IMR-90 (cell line): ENCODE results near the gene CMTR1. TPM values are rescaled to one million over a fixed set of nuclear protein-coding genes. Genes with fewer than 3 reads are reported as not detected.

Source experiments
- ATAC-seq: fragments of 200-7000 bp; cut with Tn5 transposase; 2 replicates; pipeline ENCODE4 v1.9.1; 2020; ENCODE audit warnings: low read depth, mild to moderate bottlenecking, moderate library complexity
- BruUV-seq: library from RNA; stranded (reverse); fragments of 400-500 nt; replicated peaks from 2 replicates; lab custom pipeline; 2021; lab: Mats Ljungman, UMichigan
- CTCF ChIA-PET: fragments of 300-600 bp; formaldehyde crosslinking; extraction: SDS; loops from one replicate; lab custom pipeline; 2021; ENCODE audit warnings: antibody characterized with exemption; lab: Yijun Ruan, JAX
- POLR2A ChIA-PET: fragments of 300-600 bp; sonication (Branson Sonifier 250); formaldehyde crosslinking; loops from one replicate; lab custom pipeline; 2022; ENCODE audit warnings: antibody characterized with exemption; ENCODE audit not compliant: unreplicated experiment; lab: Charles Lee
- DNase-seq: peaks from one replicate; pipeline ENCODE4 v3.0.0; 2013
- H2AFZ ChIP-seq: replicated peaks from 2 replicates; pipeline ENCODE3; 2013; ENCODE audit warnings: low read length, mild to moderate bottlenecking; ENCODE audit not compliant: poor library complexity
- H2AK5ac ChIP-seq: 2 replicates; pipeline ENCODE4 v1.6.1; 2013; ENCODE audit warnings: low read depth, low read length, inconsistent platforms
- H2AK9ac ChIP-seq: replicated peaks from 2 replicates; pipeline ENCODE3; 2013; ENCODE audit warnings: mild to moderate bottlenecking, low read depth, low read length, moderate library complexity; ENCODE audit not compliant: poor library complexity
- H2BK120ac ChIP-seq: 2 replicates; pipeline ENCODE4 v1.6.1; 2013; ENCODE audit warnings: low read depth, low read length, inconsistent platforms
- H2BK15ac ChIP-seq: 3 replicates; pipeline ENCODE4 v1.6.1; 2013; ENCODE audit warnings: low read depth, low read length, inconsistent platforms
- H2BK20ac ChIP-seq: 2 replicates; pipeline ENCODE4 v1.6.1; 2013; ENCODE audit warnings: low read depth, mild to moderate bottlenecking, inconsistent platforms, low read length, moderate library complexity
- H2BK5ac ChIP-seq: 2 replicates; pipeline ENCODE4 v1.6.1; 2013; ENCODE audit warnings: mild to moderate bottlenecking, low read depth, low read length, inconsistent platforms; ENCODE audit not compliant: poor library complexity, severe bottlenecking
- H3K14ac ChIP-seq: replicated peaks from 2 replicates; pipeline ENCODE4 v1.6.1; 2013; ENCODE audit warnings: low read depth, low read length, inconsistent platforms
- H3K18ac ChIP-seq: 2 replicates; pipeline ENCODE4 v1.6.1; 2013; ENCODE audit warnings: low read depth, low read length, control low read depth
- H3K23ac ChIP-seq: 2 replicates; pipeline ENCODE4 v1.6.1; 2013; ENCODE audit warnings: low read depth, low read length, inconsistent platforms
- H3K27ac ChIP-seq: 2 replicates; pipeline ENCODE4 v1.5.1; 2013; ENCODE audit warnings: mild to moderate bottlenecking, control low read depth, low read length; ENCODE audit not compliant: insufficient read depth
- H3K27me3 ChIP-seq: 2 replicates; pipeline ENCODE4 v1.6.1; 2013; ENCODE audit warnings: low read length; ENCODE audit not compliant: control insufficient read depth, insufficient read depth
- H3K36me3 ChIP-seq: 2 replicates; pipeline ENCODE4 v1.6.1; 2013; ENCODE audit warnings: low read length, mixed read lengths; ENCODE audit not compliant: control insufficient read depth, insufficient read depth
- H3K4ac ChIP-seq: 2 replicates; pipeline ENCODE4 v1.6.1; 2013; ENCODE audit warnings: low read depth, low read length, inconsistent platforms
- H3K4me1 ChIP-seq: 2 replicates; pipeline ENCODE4 v1.6.1; 2013; ENCODE audit warnings: low read length, mixed read lengths; ENCODE audit not compliant: control insufficient read depth, insufficient read depth
- H3K4me2 ChIP-seq: 2 replicates; pipeline ENCODE4 v1.6.1; 2013; ENCODE audit warnings: low read depth, mild to moderate bottlenecking, control low read depth, low read length, moderate library complexity
- H3K4me3 ChIP-seq: 2 replicates; pipeline ENCODE4 v1.5.1; 2013; ENCODE audit warnings: low read depth, mild to moderate bottlenecking, control low read depth, low read length, moderate library complexity; ENCODE audit not compliant: insufficient read depth
- H3K56ac ChIP-seq: 2 replicates; pipeline ENCODE4 v1.6.1; 2013; ENCODE audit warnings: low read length, inconsistent platforms; ENCODE audit not compliant: insufficient read depth; ENCODE audit errors: extremely low read depth
- H3K79me1 ChIP-seq, 2 experiments: 2 replicates each; pipeline ENCODE4 v1.6.1; 2013; ENCODE audit warnings: low read length in 2 of 2, inconsistent platforms in 1 of 2, low read depth in 1 of 2
- H3K9ac ChIP-seq: 2 replicates; pipeline ENCODE4 v1.6.1; 2013; ENCODE audit warnings: low read depth, low read length, control low read depth
- H3K9me1 ChIP-seq: 2 replicates; pipeline ENCODE4 v1.6.1; 2013; ENCODE audit warnings: low read length, inconsistent platforms; ENCODE audit not compliant: insufficient read depth
- H3K9me3 ChIP-seq: 2 replicates; pipeline ENCODE4 v1.6.1; 2013; ENCODE audit warnings: low read length; ENCODE audit not compliant: control insufficient read depth, insufficient read depth
- H4K20me1 ChIP-seq: 2 replicates; pipeline ENCODE4 v1.6.1; 2013; ENCODE audit warnings: low read length, inconsistent platforms; ENCODE audit not compliant: insufficient read depth
- H4K5ac ChIP-seq: 2 replicates; pipeline ENCODE4 v1.6.1; 2013; ENCODE audit warnings: mild to moderate bottlenecking, low read depth, low read length, control low read depth
- H4K8ac ChIP-seq, 2 experiments: 2 replicates each; pipeline ENCODE4 v1.6.1; 2013; ENCODE audit warnings: low read depth in 2 of 2, low read length in 2 of 2, control low read depth in 1 of 2, inconsistent platforms in 1 of 2
- H4K91ac ChIP-seq: 2 replicates; pipeline ENCODE4 v1.6.1; 2013; ENCODE audit warnings: low read depth, low read length, inconsistent platforms; ENCODE audit not compliant: insufficient read depth
- BHLHE40 ChIP-seq: fragments of 150-350 bp; IDR thresholded peaks from 2 replicates; pipeline ENCODE4 v1.6.1; 2016; ENCODE audit warnings: mild to moderate bottlenecking, low read depth, low read length
- CEBPB ChIP-seq: IDR thresholded peaks from 2 replicates; pipeline ENCODE4 v1.6.1; 2012; ENCODE audit warnings: low read depth, low read length, improper control_type of control experiment
- CHD1 ChIP-seq: IDR thresholded peaks from 2 replicates; pipeline ENCODE4 v1.6.1; 2012; ENCODE audit warnings: low read depth, low read length, improper control_type of control experiment
- FOS ChIP-seq: fragments of 150-350 bp; IDR thresholded peaks from 2 replicates; pipeline ENCODE4 v1.6.1; 2016; ENCODE audit warnings: low read depth, low read length
- MAFK ChIP-seq: IDR thresholded peaks from 2 replicates; pipeline ENCODE4 v1.6.1; 2012; ENCODE audit warnings: low read depth, low read length, improper control_type of control experiment
- MAZ ChIP-seq: IDR thresholded peaks from 2 replicates; pipeline ENCODE4 v1.6.1; 2012; ENCODE audit warnings: low read depth, mild to moderate bottlenecking, low read length, improper control_type of control experiment, moderate library complexity, borderline replicate concordance
- NFE2L2 ChIP-seq: fragments of 150-350 bp; IDR thresholded peaks from 2 replicates; pipeline ENCODE4 v1.6.1; 2016; ENCODE audit warnings: low read depth, mild to moderate bottlenecking, low read length
- POLR2A ChIP-seq: IDR thresholded peaks from 2 replicates; pipeline ENCODE4 v1.6.1; 2012; ENCODE audit warnings: mild to moderate bottlenecking, low read depth, low read length
- RAD21 ChIP-seq: IDR thresholded peaks from 2 replicates; pipeline ENCODE4 v1.6.1; 2012; ENCODE audit warnings: low read length, improper control_type of control experiment
- RCOR1 ChIP-seq: IDR thresholded peaks from 2 replicates; pipeline ENCODE4 v1.6.1; 2012; ENCODE audit warnings: mild to moderate bottlenecking, low read length, improper control_type of control experiment; ENCODE audit not compliant: insufficient replicate concordance
- RFX5 ChIP-seq: IDR thresholded peaks from 2 replicates; pipeline ENCODE4 v1.8.0; 2012; ENCODE audit warnings: low read depth, mild to moderate bottlenecking, low read length, moderate library complexity
- SMC3 ChIP-seq: fragments of 150-350 bp; IDR thresholded peaks from 2 replicates; pipeline ENCODE4 v1.6.1; 2016; ENCODE audit warnings: low read depth, mild to moderate bottlenecking, antibody characterized with exemption, low read length, moderate library complexity
- WGBS, 2 experiments: methylation state at CpG; one replicate each; pipeline versions ENCODE4 v1.1.5 to v1.1.7; 2013; ENCODE audit warnings: missing lambda C conversion rate in 2 of 2; ENCODE audit not compliant: insufficient read length in 1 of 2; ENCODE audit errors: extremely low coverage in 2 of 2; 5-methylcytosine and 5-hydroxymethylcytosine counted together
- dilution Hi-C: fragments of 300-500 bp; cut with HindIII; formaldehyde crosslinking; loops from one replicate; pipeline ENCODE4 v1.14.3; 2018; ENCODE audit warnings: low sequenced_read_pairs; ENCODE audit not compliant: unreplicated experiment
- in situ Hi-C: fragments of 300-500 bp; cut with MboI; formaldehyde crosslinking; loops from 3 replicates; pipeline ENCODE4 v1.14.3; 2019; ENCODE audit warnings: low sequenced_read_pairs, inconsistent platforms, mixed read lengths
- intact Hi-C: fragments of 100-400 bp; cut with micrococcal nuclease; formaldehyde crosslinking; loops from 2 replicates; pipeline ENCODE4 v1.10.0; 2022
- polyA plus RNA-seq, 3 experiments: library from polyadenylated mRNA; depleted of rRNA; stranded (reverse); fragments of >200 nt; gene quantifications; 2 replicates each; pipeline ENCODE4 v1.2.3, GENCODE V29; 2012; ENCODE audit warnings: low replicate concordance in 1 of 3
- total RNA-seq: library from RNA; depleted of rRNA; stranded (reverse); fragments of >200 nt; gene quantifications from 2 replicates; pipeline ENCODE4 v1.2.3, GENCODE V29; 2012
- TF ChIP-seq, protein P1 (sequence below): fragments of 150-350 bp; IDR thresholded peaks from 2 replicates; pipeline ENCODE4 v1.6.1; 2016; ENCODE audit warnings: low read depth, mild to moderate bottlenecking, low read length, moderate library complexity, borderline replicate concordance
- TF ChIP-seq, protein P2 (sequence below): fragments of 150-350 bp; IDR thresholded peaks from 2 replicates; pipeline ENCODE4 v1.6.1; 2017; ENCODE audit warnings: mild to moderate bottlenecking, antibody characterized with exemption, low read length, low read depth

CMTR1 gene
- total and polyA plus RNA-seq, 2 of the 4 experiments (the other 2 are of a cell fraction) = 22.6 to 30.1 TPM

DNA sequence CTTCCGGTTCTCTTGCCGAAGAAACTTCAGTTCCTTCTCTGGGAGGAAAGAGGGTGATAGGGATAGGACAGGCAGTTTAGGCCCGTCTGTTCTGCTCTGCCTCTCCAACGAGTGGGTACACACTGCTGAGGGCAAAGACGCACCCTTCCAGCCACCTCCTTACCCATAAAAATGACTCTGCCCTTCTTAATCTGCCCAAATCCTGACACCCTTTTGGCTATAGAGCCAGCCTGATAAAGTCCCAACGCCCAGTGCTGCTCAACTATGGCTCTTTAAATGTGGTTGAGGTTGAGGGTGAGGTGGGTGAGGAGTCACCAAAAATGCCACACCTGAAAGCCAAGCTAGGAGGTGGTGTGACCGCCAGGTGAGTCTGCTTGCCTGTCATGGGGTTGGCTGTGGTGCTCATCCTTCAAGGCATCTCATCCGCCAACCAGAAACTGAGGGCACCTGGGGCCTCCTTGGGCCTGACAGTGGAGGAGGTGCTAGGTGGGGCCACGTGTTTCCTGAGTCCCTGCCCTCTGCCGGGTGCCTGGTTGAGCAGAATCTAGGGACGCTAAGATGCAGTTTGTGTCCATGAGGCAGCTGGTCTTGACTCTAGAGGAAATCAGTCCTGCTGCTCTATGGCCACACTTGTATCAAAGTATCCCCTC, 50.4 kb downstream of the CMTR1 start:
- Histone ChIP-seq H4K5ac (no peak overlapping the region), H3K27me3 (no peaks in the 10 kb centered on the region), H3K36me3 (peaks cover 39% of the 10 kb centered on the region), H2BK20ac (no peak overlapping the region), H3K79me1 (peaks cover 0 to 6% of the 10 kb centered on the region in 2 experiments; a peak in 1 of 4 replicates), H2BK15ac (no peak overlapping the region), H2AFZ (no peak overlapping the region), H4K20me1 (peaks cover 13% of the 10 kb centered on the region), H3K9ac (no peak overlapping the region), H2BK120ac (no peak overlapping the region), H3K9me1 (no peaks in the 10 kb centered on the region), H2AK9ac (no peak overlapping the region), H3K4me2 (no peak overlapping the region), H3K4ac (no peak overlapping the region), H3K14ac (no peak overlapping the region), H3K9me3 (no peaks in the 10 kb centered on the region), H3K23ac (no peak overlapping the region), H3K27ac (no peak overlapping the region), H2BK5ac (no peak overlapping the region), H3K4me1 (no peaks in the 10 kb centered on the region), H4K8ac (no peak overlapping the region), H2AK5ac (no peak overlapping the region), H3K56ac (no peak overlapping the region), H3K4me3 (no peak overlapping the region), H4K91ac (no peak overlapping the region), H3K18ac (no peak overlapping the region)
- ChIA-PET POLR2A (no interaction called here), CTCF (interaction anchor here (0.5 kb wide), 1 partner anchor 51 kb away, joined by 4 read pairs; no protein-coding TSS in a partner anchor)
- 100% methylated on average over 2 of the region's 11 CpGs; no CpG with 5 or more reads in 1 of the 2 experiments for WGBS, 2 experiments
- intact Hi-C loops (loop anchor here (5.0 kb wide), 1 partner anchor 1009 kb away; no protein-coding TSS in a partner anchor), dilution Hi-C loops (no loop called here), in situ Hi-C loops (loop anchor here (5.0 kb wide), 1 partner anchor 209 kb away; no protein-coding TSS in a partner anchor)
- no TSS peak for BruUV-seq
- DNase-seq (no peak), ATAC-seq (no peak)
- TF ChIP-seq FOS = no peak
- TF ChIP-seq MAFK = no peak
- TF ChIP-seq CEBPB = no peak
- TF ChIP-seq SMC3 = no peak
- no peak for TF ChIP-seq RAD21
- no peak for TF ChIP-seq BHLHE40
- TF ChIP-seq NFE2L2 = no peak
- no peak for TF ChIP-seq POLR2A
- TF ChIP-seq, protein P1, sequence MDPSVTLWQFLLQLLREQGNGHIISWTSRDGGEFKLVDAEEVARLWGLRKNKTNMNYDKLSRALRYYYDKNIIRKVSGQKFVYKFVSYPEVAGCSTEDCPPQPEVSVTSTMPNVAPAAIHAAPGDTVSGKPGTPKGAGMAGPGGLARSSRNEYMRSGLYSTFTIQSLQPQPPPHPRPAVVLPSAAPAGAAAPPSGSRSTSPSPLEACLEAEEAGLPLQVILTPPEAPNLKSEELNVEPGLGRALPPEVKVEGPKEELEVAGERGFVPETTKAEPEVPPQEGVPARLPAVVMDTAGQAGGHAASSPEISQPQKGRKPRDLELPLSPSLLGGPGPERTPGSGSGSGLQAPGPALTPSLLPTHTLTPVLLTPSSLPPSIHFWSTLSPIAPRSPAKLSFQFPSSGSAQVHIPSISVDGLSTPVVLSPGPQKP = no peak
- TF ChIP-seq CHD1 = no peak
- no peak for TF ChIP-seq RFX5
- TF ChIP-seq MAZ = no peak
- no peak for TF ChIP-seq RCOR1
- TF ChIP-seq, protein P2, sequence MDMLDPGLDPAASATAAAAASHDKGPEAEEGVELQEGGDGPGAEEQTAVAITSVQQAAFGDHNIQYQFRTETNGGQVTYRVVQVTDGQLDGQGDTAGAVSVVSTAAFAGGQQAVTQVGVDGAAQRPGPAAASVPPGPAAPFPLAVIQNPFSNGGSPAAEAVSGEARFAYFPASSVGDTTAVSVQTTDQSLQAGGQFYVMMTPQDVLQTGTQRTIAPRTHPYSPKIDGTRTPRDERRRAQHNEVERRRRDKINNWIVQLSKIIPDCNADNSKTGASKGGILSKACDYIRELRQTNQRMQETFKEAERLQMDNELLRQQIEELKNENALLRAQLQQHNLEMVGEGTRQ = no peak
